Measurements from ENCODE around the gene UAP1L1.

UAP1L1 gene

GRCh38 chr9:137113385-137114159 lies 36.3 kb downstream of the UAP1L1 start:
- TF ChIP-seq, protein P1, sequence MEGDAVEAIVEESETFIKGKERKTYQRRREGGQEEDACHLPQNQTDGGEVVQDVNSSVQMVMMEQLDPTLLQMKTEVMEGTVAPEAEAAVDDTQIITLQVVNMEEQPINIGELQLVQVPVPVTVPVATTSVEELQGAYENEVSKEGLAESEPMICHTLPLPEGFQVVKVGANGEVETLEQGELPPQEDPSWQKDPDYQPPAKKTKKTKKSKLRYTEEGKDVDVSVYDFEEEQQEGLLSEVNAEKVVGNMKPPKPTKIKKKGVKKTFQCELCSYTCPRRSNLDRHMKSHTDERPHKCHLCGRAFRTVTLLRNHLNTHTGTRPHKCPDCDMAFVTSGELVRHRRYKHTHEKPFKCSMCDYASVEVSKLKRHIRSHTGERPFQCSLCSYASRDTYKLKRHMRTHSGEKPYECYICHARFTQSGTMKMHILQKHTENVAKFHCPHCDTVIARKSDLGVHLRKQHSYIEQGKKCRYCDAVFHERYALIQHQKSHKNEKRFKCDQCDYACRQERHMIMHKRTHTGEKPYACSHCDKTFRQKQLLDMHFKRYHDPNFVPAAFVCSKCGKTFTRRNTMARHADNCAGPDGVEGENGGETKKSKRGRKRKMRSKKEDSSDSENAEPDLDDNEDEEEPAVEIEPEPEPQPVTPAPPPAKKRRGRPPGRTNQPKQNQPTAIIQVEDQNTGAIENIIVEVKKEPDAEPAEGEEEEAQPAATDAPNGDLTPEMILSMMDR (conservative IDR thresholded peaks at IDR 0.05; ENCODE audit: control insufficient read depth, insufficient read depth, low read depth, low read length), result no peak
- no peak for DNase-seq (ENCODE audit: low read depth)
- H3K4me3 ChIP-seq (ENCODE audit: control insufficient read depth, low read depth, low read length), result peak overlapping the region; percentile 10

DNA sequence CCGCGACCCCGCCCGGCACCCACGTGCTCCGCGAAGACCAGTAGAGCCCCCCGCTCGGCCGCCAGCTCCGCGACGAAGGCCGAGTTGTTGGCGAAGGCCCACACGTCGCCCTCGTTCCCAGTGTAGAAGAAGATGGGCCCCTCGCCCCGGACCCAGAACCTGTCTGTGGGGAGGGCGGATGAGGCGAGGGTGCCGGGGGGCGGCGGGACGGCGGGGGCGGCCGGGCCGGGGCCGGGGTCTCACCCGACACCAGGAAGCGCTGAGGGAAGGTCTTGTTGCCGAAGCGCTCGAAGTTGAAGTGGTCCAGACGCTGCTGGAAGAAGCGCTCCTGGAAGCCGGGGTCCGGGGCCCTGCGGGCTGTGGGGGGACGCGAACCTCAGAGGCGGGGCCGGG lies 36.9 kb downstream of the UAP1L1 start:
- no peak for DNase-seq (ENCODE audit: low read depth)
- peak overlapping the region; percentile 41 for H3K4me3 ChIP-seq (ENCODE audit: control insufficient read depth, low read depth, low read length)
- TF ChIP-seq, protein P1 (conservative IDR thresholded peaks at IDR 0.05; ENCODE audit: control insufficient read depth, insufficient read depth, low read depth, low read length), result no peak

GRCh38 chr9:137114613-137115393 lies 37.5 kb downstream of the UAP1L1 start, which contains the start of gene DPP7:
DPP7 (minus strand) TSS chr9:137114733; CDS start chr9:137114713, 20 bp downstream.
- peak; percentile 30 for DNase-seq (ENCODE audit: low read depth)
- H3K4me3 ChIP-seq (ENCODE audit: control insufficient read depth, low read depth, low read length), result peak within 1 kb of the TSS; percentile 41
- TF ChIP-seq, protein P1 (conservative IDR thresholded peaks at IDR 0.05; ENCODE audit: control insufficient read depth, insufficient read depth, low read depth, low read length), result no peak

- no peak overlapping the region for H3K4me3 ChIP-seq (ENCODE audit: control insufficient read depth, low read depth, low read length)
- no peak for DNase-seq (ENCODE audit: low read depth)
- TF ChIP-seq, protein P1 (conservative IDR thresholded peaks at IDR 0.05; ENCODE audit: control insufficient read depth, insufficient read depth, low read depth, low read length), result no peak
Observed at GRCh38 chr9:137115394-137116026, 38.2 kb downstream of the UAP1L1 start.

DNA sequence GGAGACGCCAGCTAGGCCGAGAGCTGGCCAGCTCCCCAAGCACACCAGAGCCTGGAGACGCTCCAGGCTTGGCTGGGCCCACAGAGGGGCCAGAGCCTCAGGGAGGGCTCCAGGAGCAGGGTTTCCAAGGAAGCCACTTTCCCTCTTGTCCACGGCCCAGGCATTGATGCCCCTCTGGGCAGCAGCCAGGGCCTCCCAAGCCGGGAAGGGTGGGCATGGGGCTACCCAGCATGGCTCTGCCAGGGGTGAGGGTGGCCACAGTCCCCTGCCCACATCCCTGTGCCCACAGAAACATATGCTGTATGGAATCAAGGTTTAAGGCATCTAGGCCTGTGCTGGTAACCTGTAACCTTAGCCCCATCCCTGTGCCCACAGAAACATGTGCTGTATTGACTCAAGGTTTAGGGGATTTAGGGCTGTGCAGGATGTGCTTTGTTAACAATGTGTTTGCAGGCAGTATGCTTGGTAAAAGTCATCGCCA lies 38.8 kb downstream of the UAP1L1 start:
- TF ChIP-seq, protein P1 (conservative IDR thresholded peaks at IDR 0.05; ENCODE audit: control insufficient read depth, insufficient read depth, low read depth, low read length), result no peak
- DNase-seq (ENCODE audit: low read depth), result no peak
- H3K4me3 ChIP-seq (ENCODE audit: control insufficient read depth, low read depth, low read length), result no peak overlapping the region

GRCh38 chr9:137116728-137117127 lies 39.4 kb downstream of the UAP1L1 start:
- TF ChIP-seq, protein P1 (conservative IDR thresholded peaks at IDR 0.05; ENCODE audit: control insufficient read depth, insufficient read depth, low read depth, low read length), result no peak
- no peak for DNase-seq (ENCODE audit: low read depth)
- no peak overlapping the region for H3K4me3 ChIP-seq (ENCODE audit: control insufficient read depth, low read depth, low read length)
